Small intestine (tissue), 16 donors: Measurements from ENCODE around the gene SH3BP5. TPM values are rescaled to one million over a fixed set of nuclear protein-coding genes. Genes with fewer than 3 reads are reported as not detected.

Experiments used
- DNase-seq, 2 donors: peaks; one replicate each; pipeline versions ENCODE4 v3.0.0 to v3.0.0-alpha.2; 2013
- FAIRE-seq: peaks from 2 replicates; lab custom pipeline; 2012; peaks lifted over from hg19 to GRCh38; lab: Jason Lieb, UNC
- H3K27ac ChIP-seq, 3 donors: one replicate each; pipeline ENCODE4 v1.5.1; 2013; ENCODE audit warnings: low read length in 2 of 3, mild to moderate bottlenecking in 2 of 3, control low read depth in 1 of 3, inconsistent platforms in 1 of 3, low read depth in 1 of 3, moderate library complexity in 1 of 3
- H3K27me3 ChIP-seq, 3 donors: one replicate each; pipeline ENCODE4 v1.6.1; 2013; ENCODE audit warnings: low read length in 3 of 3, inconsistent platforms in 1 of 3; ENCODE audit not compliant: control insufficient read depth in 3 of 3, insufficient read depth in 3 of 3
- H3K36me3 ChIP-seq, 3 donors: one replicate each; pipeline ENCODE4 v1.6.1; 2013; ENCODE audit warnings: low read length in 3 of 3, inconsistent platforms in 1 of 3, low read depth in 1 of 3, mild to moderate bottlenecking in 1 of 3, moderate library complexity in 1 of 3; ENCODE audit not compliant: control insufficient read depth in 3 of 3, insufficient read depth in 2 of 3
- H3K4me1 ChIP-seq, 3 donors: one replicate each; pipeline ENCODE4 v1.6.1; 2013; ENCODE audit warnings: low read length in 2 of 3, inconsistent platforms in 1 of 3, low read depth in 1 of 3, mild to moderate bottlenecking in 1 of 3, moderate library complexity in 1 of 3; ENCODE audit not compliant: control insufficient read depth in 3 of 3, insufficient read depth in 2 of 3
- H3K4me3 ChIP-seq, 3 donors: one replicate each; pipeline ENCODE4 v1.5.1; 2013; ENCODE audit warnings: low read length in 3 of 3, control low read depth in 1 of 3, inconsistent platforms in 1 of 3, low read depth in 1 of 3, mild to moderate bottlenecking in 1 of 3, moderate library complexity in 1 of 3
- H3K9me3 ChIP-seq, 2 donors: one replicate each; pipeline ENCODE4 v1.6.1; 2013; ENCODE audit warnings: low read depth in 1 of 2, low read length in 1 of 2; ENCODE audit not compliant: control insufficient read depth in 2 of 2, insufficient read depth in 1 of 2
- WGBS, 3 donors: extraction: QIAGEN DNeasy Blood & Tissue Kit; methylation state at CpG; one replicate each; pipeline ENCODE4 v1.1.7; 2013; 5-methylcytosine and 5-hydroxymethylcytosine counted together
- long read RNA-seq, 10 donors: transcript quantifications; one replicate each; lab custom pipeline, GENCODE V29; 2026
- polyA plus RNA-seq, 4 donors: library from polyadenylated mRNA; stranded (reverse) in 3 of 4; unstranded in 1 of 4; fragments of 200-250 nt in 3 of 4; fragments of 120-200 nt in 1 of 4; gene quantifications; one replicate each; pipeline versions ENCODE4 v1.2.1 to v1.2.3, GENCODE V29; 2013
- donor health status: healthy with polysubstance abuse.
- donor health status: control.
- donor health status: control.
- donor health status: Bipolar disorder and iron deficiency.
- donor health status: healthy.

Gene SH3BP5, protein sequence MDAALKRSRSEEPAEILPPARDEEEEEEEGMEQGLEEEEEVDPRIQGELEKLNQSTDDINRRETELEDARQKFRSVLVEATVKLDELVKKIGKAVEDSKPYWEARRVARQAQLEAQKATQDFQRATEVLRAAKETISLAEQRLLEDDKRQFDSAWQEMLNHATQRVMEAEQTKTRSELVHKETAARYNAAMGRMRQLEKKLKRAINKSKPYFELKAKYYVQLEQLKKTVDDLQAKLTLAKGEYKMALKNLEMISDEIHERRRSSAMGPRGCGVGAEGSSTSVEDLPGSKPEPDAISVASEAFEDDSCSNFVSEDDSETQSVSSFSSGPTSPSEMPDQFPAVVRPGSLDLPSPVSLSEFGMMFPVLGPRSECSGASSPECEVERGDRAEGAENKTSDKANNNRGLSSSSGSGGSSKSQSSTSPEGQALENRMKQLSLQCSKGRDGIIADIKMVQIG
- polyA plus RNA-seq: 10 to 100 TPM in 2 of 4 donors, 1 to 10 TPM in 2; 4.9 to 24.0 (median 10.1) TPM
- long read RNA-seq, donor 1: 0 reads
- long read RNA-seq, donor 2: 0 reads
- long read RNA-seq, donor 3, partial matches to known transcripts: 7 of 29 reads
- long read RNA-seq, donor 3, other reads (novel, unspliced or antisense): 22 of 29 reads
- long read RNA-seq, donor 4: 0 reads
- long read RNA-seq, donor 5, partial matches to known transcripts: 0 of 1 reads
- long read RNA-seq, donor 5, other reads (novel, unspliced or antisense): 0 of 1 reads
- long read RNA-seq, donor 6, transcript SH3BP5-202 (9 exons, 2,822 nt): major isoform, 6 of 6 reads
- long read RNA-seq, donor 6, partial matches to known transcripts: 0 of 6 reads
- long read RNA-seq, donor 6, other reads (novel, unspliced or antisense): 0 of 6 reads
- long read RNA-seq, donor 7: 0 reads
- long read RNA-seq, donor 8, partial matches to known transcripts: 0 of 1 reads
- long read RNA-seq, donor 8, other reads (novel, unspliced or antisense): 0 of 1 reads
- long read RNA-seq, donor 9, partial matches to known transcripts: 0 of 1 reads
- long read RNA-seq, donor 9, other reads (novel, unspliced or antisense): 0 of 1 reads
- long read RNA-seq, donor 10, transcript SH3BP5-202 (9 exons, 2,822 nt): major isoform, 14 of 49 reads
- long read RNA-seq, donor 10, partial matches to known transcripts: 35 of 49 reads
- long read RNA-seq, donor 10, other reads (novel, unspliced or antisense): 0 of 49 reads

GRCh38 chr3:15332405-15333098, at the start of gene SH3BP5:
TSS of gene SH3BP5 (minus strand) at chr3:15332586. CDS start at chr3:15332408, 178 bp downstream.
- no peaks in the 10 kb centered on the region for H3K36me3 ChIP-seq
- H3K27me3 ChIP-seq: peaks cover 0 to 31% (median 0%) of the 10 kb centered on the region in 3 donors
- H3K27ac ChIP-seq: peak within 1 kb of the TSS in 2 of 3 donors; percentile 68 to 88
- peaks cover 0 to 4% (median 2%) of the 10 kb centered on the region in 3 donors for H3K4me1 ChIP-seq
- H3K4me3 ChIP-seq: peak within 1 kb of the TSS; percentile 50 to 94 (median 72)
- WGBS, 3 donors: 12 to 15% (median 13%) methylated on average over 52 to 66 of the region's 66 CpGs
- FAIRE-seq (no peak), DNase-seq (peak; percentile 60 to 87)
- H3K9me3 ChIP-seq: no peaks in the 10 kb centered on the region

GRCh38 chr3:15380980-15381890, 48.8 kb upstream of the SH3BP5 start:
- H3K4me3 ChIP-seq: no peak overlapping the region
- H3K9me3 ChIP-seq: peaks cover 0 to 8% of the 10 kb centered on the region in 2 donors
- no peak overlapping the region for H3K27ac ChIP-seq
- H3K27me3 ChIP-seq: no peaks in the 10 kb centered on the region
- peaks cover 0 to 3% (median 0%) of the 10 kb centered on the region in 3 donors for H3K4me1 ChIP-seq
- no peak for DNase-seq
- FAIRE-seq: no peak
- no peaks in the 10 kb centered on the region for H3K36me3 ChIP-seq
- WGBS, 3 donors: 51 to 72% (median 57%) methylated on average over 6 of the region's 6 CpGs

GRCh38 chr3:15377961-15378791, 45.8 kb upstream of the SH3BP5 start:
- Histone ChIP-seq H3K4me3 (no peak overlapping the region), H3K27me3 (no peaks in the 10 kb centered on the region), H3K9me3 (no peaks in the 10 kb centered on the region), H3K4me1 (peaks cover 0 to 3% (median 0%) of the 10 kb centered on the region in 3 donors), H3K36me3 (no peaks in the 10 kb centered on the region), H3K27ac (peak overlapping the region in 2 of 3 donors; percentile 10 to 78)
- FAIRE-seq (no peak), DNase-seq (peak; percentile 95 to 97)
- 26 to 28% (median 26%) methylated on average over 16 of the region's 16 CpGs for WGBS, 3 donors

DNA sequence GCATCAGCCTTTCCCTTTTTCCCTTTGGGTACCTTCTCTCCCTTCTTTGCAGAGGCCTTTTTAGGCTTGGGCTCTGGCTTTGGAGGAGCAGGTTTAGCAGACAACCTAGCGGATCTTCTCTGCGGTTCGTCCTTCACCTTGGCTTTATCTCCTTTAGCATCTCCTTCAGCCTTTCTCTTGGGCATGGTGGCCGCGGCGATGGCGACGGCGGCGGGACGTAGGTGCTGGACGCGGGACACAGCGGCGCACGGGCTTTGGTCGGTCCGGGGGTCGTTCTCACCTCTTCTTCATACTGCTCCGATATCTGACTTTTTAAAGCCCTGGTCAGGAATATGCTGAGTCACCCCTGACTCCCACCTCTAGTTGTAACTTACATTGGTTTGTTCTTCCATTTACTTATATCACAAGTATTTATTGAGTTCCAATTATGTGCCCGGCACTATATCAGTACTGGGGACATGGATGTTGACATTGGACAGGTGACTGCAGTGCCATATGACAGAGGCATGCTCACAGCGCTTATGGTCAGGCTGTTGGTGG, 43.1 kb upstream of the SH3BP5 start:
- no peaks in the 10 kb centered on the region for H3K36me3 ChIP-seq
- WGBS, 3 donors: 93 to 95% (median 93%) methylated on average over 22 of the region's 22 CpGs
- no peak overlapping the region for H3K4me3 ChIP-seq
- FAIRE-seq (no peak), DNase-seq (no peak)
- H3K27ac ChIP-seq: no peak overlapping the region
- peaks cover 0 to 3% (median 0%) of the 10 kb centered on the region in 3 donors for H3K4me1 ChIP-seq
- H3K9me3 ChIP-seq: no peaks in the 10 kb centered on the region
- no peaks in the 10 kb centered on the region for H3K27me3 ChIP-seq

GRCh38 chr3:15372918-15373317, 40.5 kb upstream of the SH3BP5 start:
- Histone ChIP-seq H3K27ac (no peak overlapping the region), H3K4me1 (peaks cover 0 to 1% (median 0%) of the 10 kb centered on the region in 3 donors), H3K4me3 (no peak overlapping the region), H3K27me3 (no peaks in the 10 kb centered on the region), H3K9me3 (no peaks in the 10 kb centered on the region), H3K36me3 (no peaks in the 10 kb centered on the region)
- WGBS, 3 donors: 79 to 90% (median 90%) methylated on average over 4 of the region's 4 CpGs
- FAIRE-seq (no peak), DNase-seq (no peak)

DNA sequence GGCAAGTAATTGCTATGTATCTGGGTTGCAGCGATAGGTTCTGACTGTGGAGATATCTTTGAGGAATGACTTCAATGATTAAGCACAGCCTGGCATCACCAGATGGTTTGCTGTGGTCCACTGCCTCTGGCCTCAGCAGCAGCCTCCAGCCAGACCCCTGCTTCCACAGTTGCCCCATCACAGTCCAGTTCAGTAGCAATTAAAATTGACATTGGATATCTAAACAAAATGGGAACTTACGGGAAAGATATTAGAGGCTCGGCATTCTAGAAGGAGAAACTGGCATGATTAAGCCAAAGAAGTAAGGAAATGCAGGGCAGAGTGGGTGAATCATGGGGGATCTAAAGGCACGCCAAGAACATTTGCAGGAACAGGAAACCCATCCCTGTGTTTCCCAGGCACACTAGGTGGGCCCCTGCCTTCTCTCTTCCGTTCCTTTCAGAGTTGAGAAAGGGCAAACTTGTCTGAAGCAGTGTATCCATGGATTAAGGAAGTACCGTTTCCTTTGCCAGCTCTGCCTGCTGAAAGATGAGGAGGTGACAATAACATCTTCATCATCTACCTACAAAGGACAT, 36.3 kb upstream of the SH3BP5 start:
- H3K36me3 ChIP-seq: no peaks in the 10 kb centered on the region
- no peak overlapping the region for H3K27ac ChIP-seq
- H3K27me3 ChIP-seq: no peaks in the 10 kb centered on the region
- H3K9me3 ChIP-seq: peaks cover 0 to 14% of the 10 kb centered on the region in 2 donors
- no peaks in the 10 kb centered on the region for H3K4me1 ChIP-seq
- 79 to 91% (median 88%) methylated on average over 6 of the region's 6 CpGs for WGBS, 3 donors
- H3K4me3 ChIP-seq: no peak overlapping the region
- FAIRE-seq (no peak), DNase-seq (no peak)
